ENCODE data around the gene ZBTB8A.

DNA sequence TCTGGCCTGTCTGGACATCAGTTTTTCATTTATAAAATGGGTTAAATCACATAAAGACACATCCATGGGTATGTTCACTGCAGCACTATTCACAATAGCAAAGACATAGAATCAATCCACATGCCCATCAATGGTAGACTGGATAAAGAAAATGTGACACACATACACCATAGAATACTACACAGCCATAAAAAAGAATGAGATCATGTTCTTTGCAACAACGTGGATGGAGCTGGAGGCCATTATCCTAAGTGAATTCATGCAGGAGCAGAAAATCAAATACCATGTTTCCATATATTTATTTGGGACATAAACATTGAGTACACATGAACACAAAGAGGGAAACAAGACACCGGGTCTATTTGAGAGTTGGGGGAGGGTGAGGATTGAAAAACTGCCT, 83.0 kb downstream of the ZBTB8A start:
- TF ChIP-seq RBBP5 (IDR thresholded peaks at IDR 0.05; ENCODE audit: borderline replicate concordance, low read depth, low read length) (no peak), TAF7 (optimal IDR thresholded peaks at IDR 0.05; ENCODE audit: borderline replicate concordance, low read depth, low read length) (no peak), EZH2 (IDR thresholded peaks at IDR 0.05; ENCODE audit: low read depth, low read length, severe bottlenecking) (no peak), TEAD4 (IDR thresholded peaks at IDR 0.05; ENCODE audit: low read depth, low read length) (no peak), CREB1 (IDR thresholded peaks at IDR 0.05) (no peak), ASH2L (IDR thresholded peaks at IDR 0.05; ENCODE audit: low read length) (no peak), YY1 (IDR thresholded peaks at IDR 0.05; ENCODE audit: low read depth, low read length) (no peak), NRF1 (IDR thresholded peaks at IDR 0.05; ENCODE audit: low read depth, low read length) (no peak), POLR2A (IDR thresholded peaks at IDR 0.05; ENCODE audit: control extremely low read depth in 1 of 2, low read depth in 2 of 2, low read length in 2 of 2) (no peak), JUN (IDR thresholded peaks at IDR 0.05; ENCODE audit: low read depth, low read length) (no peak)
- TF ChIP-seq, protein P1, sequence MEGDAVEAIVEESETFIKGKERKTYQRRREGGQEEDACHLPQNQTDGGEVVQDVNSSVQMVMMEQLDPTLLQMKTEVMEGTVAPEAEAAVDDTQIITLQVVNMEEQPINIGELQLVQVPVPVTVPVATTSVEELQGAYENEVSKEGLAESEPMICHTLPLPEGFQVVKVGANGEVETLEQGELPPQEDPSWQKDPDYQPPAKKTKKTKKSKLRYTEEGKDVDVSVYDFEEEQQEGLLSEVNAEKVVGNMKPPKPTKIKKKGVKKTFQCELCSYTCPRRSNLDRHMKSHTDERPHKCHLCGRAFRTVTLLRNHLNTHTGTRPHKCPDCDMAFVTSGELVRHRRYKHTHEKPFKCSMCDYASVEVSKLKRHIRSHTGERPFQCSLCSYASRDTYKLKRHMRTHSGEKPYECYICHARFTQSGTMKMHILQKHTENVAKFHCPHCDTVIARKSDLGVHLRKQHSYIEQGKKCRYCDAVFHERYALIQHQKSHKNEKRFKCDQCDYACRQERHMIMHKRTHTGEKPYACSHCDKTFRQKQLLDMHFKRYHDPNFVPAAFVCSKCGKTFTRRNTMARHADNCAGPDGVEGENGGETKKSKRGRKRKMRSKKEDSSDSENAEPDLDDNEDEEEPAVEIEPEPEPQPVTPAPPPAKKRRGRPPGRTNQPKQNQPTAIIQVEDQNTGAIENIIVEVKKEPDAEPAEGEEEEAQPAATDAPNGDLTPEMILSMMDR (IDR thresholded peaks at IDR 0.05; ENCODE audit: control extremely low read depth in 1 of 3, insufficient read depth in 1 of 3, low read depth in 1 of 3, low read length in 3 of 3), result no peak
- TF ChIP-seq, protein P2, sequence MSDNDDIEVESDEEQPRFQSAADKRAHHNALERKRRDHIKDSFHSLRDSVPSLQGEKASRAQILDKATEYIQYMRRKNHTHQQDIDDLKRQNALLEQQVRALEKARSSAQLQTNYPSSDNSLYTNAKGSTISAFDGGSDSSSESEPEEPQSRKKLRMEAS (IDR thresholded peaks at IDR 0.05), result no peak
